ENCODE results near the gene FBXW7. TPM values are rescaled to one million over a fixed set of nuclear protein-coding genes. Genes with fewer than 3 reads are reported as not detected.

Gene FBXW7
- total RNA-seq, 1 donor from 2014 or later = 23.3 TPM

DNA sequence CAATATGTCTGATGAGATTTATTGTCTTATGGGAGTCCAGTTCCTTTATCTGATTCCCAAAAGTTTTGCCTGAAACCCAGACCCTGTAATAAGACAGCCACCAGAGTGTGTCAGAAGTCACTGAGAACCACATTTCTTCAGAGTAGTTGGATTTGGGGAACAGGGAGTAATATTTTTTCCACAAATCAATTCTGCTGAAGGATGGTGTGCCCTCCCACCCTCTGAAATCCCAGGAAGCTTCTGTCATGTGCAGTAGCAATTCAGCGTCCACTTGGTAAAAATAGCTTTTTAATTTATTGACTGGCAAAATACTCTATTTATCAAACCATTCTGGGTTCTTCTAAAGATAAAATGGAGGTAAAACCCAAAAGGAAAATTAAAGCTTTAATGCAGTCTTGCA is 229.4 kb downstream of the FBXW7 start:
- Mint-ChIP-seq H3K4me1 (ENCODE audit: low read depth) (peaks cover 16% of the 10 kb centered on the region), H3K4me3 (ENCODE audit: unreplicated experiment) (no peak overlapping the region), H3K27ac (ENCODE audit: unreplicated experiment) (no peak overlapping the region), H3K9me3 (ENCODE audit: low read depth) (no peaks in the 10 kb centered on the region), H3K27me3 (ENCODE audit: low read depth) (peaks cover 39% of the 10 kb centered on the region), H3K36me3 (ENCODE audit: low read depth) (no peaks in the 10 kb centered on the region)
- TF ChIP-seq, protein P1, sequence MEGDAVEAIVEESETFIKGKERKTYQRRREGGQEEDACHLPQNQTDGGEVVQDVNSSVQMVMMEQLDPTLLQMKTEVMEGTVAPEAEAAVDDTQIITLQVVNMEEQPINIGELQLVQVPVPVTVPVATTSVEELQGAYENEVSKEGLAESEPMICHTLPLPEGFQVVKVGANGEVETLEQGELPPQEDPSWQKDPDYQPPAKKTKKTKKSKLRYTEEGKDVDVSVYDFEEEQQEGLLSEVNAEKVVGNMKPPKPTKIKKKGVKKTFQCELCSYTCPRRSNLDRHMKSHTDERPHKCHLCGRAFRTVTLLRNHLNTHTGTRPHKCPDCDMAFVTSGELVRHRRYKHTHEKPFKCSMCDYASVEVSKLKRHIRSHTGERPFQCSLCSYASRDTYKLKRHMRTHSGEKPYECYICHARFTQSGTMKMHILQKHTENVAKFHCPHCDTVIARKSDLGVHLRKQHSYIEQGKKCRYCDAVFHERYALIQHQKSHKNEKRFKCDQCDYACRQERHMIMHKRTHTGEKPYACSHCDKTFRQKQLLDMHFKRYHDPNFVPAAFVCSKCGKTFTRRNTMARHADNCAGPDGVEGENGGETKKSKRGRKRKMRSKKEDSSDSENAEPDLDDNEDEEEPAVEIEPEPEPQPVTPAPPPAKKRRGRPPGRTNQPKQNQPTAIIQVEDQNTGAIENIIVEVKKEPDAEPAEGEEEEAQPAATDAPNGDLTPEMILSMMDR (IDR thresholded peaks at IDR 0.05) = no peak
- DNase-seq (ENCODE audit: low spot score) = no peak

DNA sequence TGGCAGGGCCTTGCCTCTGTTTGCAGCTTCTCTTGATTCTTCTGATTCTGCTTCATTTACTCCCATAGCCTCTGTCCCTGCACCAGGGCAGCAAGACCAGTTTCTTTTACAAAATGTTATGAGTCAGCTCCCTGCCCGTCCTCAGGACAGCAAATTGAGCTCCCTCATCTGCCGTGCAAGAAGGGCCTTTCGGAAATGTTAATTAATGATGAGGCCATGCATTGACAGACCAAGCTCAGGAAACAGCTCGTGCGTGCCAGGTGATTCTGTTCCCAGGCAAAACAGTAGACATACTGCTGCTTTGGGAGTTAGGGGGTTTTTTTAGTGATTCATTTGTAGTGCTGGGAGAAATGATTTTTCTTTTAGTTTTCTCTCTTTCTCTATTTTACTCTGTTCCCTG is 231.7 kb downstream of the FBXW7 start:
- Mint-ChIP-seq H3K36me3 (ENCODE audit: low read depth) (no peaks in the 10 kb centered on the region), H3K27me3 (ENCODE audit: low read depth) (peaks cover 47% of the 10 kb centered on the region), H3K4me3 (ENCODE audit: unreplicated experiment) (no peak overlapping the region), H3K27ac (ENCODE audit: unreplicated experiment) (no peak overlapping the region), H3K9me3 (ENCODE audit: low read depth) (no peaks in the 10 kb centered on the region), H3K4me1 (ENCODE audit: low read depth) (peaks cover 4% of the 10 kb centered on the region)
- TF ChIP-seq, protein P1 (IDR thresholded peaks at IDR 0.05) = no peak
- no peak for DNase-seq (ENCODE audit: low spot score)

DNA sequence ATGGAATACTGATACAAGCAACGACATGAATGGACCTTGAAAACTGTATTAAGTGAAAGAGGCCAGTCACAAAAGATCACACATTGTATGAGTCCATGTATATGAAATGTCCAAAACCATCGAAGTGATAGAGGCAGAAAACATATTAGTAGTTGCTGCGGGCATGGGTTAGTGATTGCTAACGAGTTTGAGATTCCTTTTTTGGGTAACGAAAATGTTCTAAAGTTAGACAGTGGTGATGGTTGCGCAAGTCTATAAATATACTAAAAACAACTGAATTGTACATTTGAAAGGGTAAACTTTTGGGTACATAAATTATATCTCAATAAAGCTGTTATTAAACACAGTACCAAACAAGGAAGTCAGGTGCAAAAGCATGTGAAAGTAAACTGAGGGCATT is 234.5 kb downstream of the FBXW7 start:
- TF ChIP-seq, protein P1 (IDR thresholded peaks at IDR 0.05) = no peak
- no peaks in the 10 kb centered on the region for H3K36me3 Mint-ChIP-seq (ENCODE audit: low read depth)
- no peaks in the 10 kb centered on the region for H3K9me3 Mint-ChIP-seq (ENCODE audit: low read depth)
- peaks cover 44% of the 10 kb centered on the region for H3K27me3 Mint-ChIP-seq (ENCODE audit: low read depth)
- H3K4me3 Mint-ChIP-seq (ENCODE audit: unreplicated experiment) = no peak overlapping the region
- DNase-seq (ENCODE audit: low spot score) = no peak
- H3K4me1 Mint-ChIP-seq (ENCODE audit: low read depth) = peaks cover 4% of the 10 kb centered on the region
- H3K27ac Mint-ChIP-seq (ENCODE audit: unreplicated experiment) = no peak overlapping the region

DNA sequence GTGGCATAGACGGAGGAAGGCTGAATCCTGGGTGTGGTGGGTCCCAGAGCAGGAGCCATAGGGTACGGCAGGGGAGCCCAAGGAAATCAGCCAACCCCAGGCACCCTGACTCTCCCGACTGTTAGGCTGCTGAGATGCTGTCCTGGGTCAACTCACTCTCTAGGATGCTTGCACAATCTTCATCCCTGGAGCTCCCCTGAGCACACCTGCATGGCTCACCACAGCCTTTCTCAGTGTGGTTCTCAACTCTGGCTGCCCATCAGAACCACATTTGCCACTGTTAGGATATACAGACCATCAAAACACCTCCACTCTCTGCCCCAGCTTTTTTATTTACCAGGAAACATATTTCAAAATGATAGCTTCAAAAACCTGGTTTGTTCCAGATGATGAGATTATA is 236.3 kb downstream of the FBXW7 start:
- no peak overlapping the region for H3K4me3 Mint-ChIP-seq (ENCODE audit: unreplicated experiment)

DNA sequence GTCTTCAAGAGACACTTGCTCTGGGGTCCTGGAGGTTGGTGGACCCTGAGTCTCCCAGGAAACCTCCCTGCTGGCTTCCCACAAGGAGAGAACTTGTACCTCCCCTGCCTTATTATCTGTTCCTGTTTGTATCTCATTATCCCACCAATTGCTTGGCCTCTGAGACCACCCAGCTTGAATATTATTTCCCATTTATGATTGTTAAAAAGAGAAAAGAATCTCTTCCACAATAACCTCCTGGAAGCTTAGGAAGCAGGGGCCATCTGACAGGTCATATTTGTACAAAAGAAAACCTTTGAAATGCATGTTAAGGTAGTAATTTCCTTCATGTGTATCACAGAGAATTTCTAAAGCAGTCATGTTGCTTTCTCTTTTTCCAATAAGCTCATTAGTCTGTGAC is 239.5 kb downstream of the FBXW7 start:
- Mint-ChIP-seq H3K9me3 (ENCODE audit: low read depth) (no peaks in the 10 kb centered on the region), H3K27me3 (ENCODE audit: low read depth) (peaks cover 42% of the 10 kb centered on the region), H3K4me1 (ENCODE audit: low read depth) (no peaks in the 10 kb centered on the region), H3K27ac (ENCODE audit: unreplicated experiment) (no peak overlapping the region), H3K36me3 (ENCODE audit: low read depth) (no peaks in the 10 kb centered on the region), H3K4me3 (ENCODE audit: unreplicated experiment) (no peak overlapping the region)
- TF ChIP-seq, protein P1 (IDR thresholded peaks at IDR 0.05) = no peak
- no peak for DNase-seq (ENCODE audit: low spot score)

More for the DNA sequence above, 236.3 kb downstream of the FBXW7 start:
- Mint-ChIP-seq H3K9me3 (ENCODE audit: low read depth) (no peaks in the 10 kb centered on the region), H3K4me1 (ENCODE audit: low read depth) (peaks cover 4% of the 10 kb centered on the region), H3K27ac (ENCODE audit: unreplicated experiment) (no peak overlapping the region), H3K27me3 (ENCODE audit: low read depth) (peaks cover 38% of the 10 kb centered on the region), H3K36me3 (ENCODE audit: low read depth) (no peaks in the 10 kb centered on the region)
- TF ChIP-seq, protein P1 (IDR thresholded peaks at IDR 0.05) = no peak
- DNase-seq (ENCODE audit: low spot score) = no peak

Data from chondrocyte (in vitro differentiated cells).